Measurements from ENCODE around the gene TGFBR2.
A peak's percentile ranks its signal among the peaks of the same experiment; 100 is the strongest.

Gene TGFBR2

GRCh38 chr3:30606301-30607031 is at the start of gene TGFBR2:
Gene TGFBR2 (plus strand): TSS chr3:30606601. CDS start chr3:30606884, 283 bp downstream.
- Histone ChIP-seq H3K4me2 (ENCODE audit: low read depth, low read length, poor library complexity, severe bottlenecking) (peak within 1 kb of the TSS; percentile 81), H3K4me3 (ENCODE audit: insufficient read depth, low read length, poor library complexity, severe bottlenecking) (peak within 1 kb of the TSS; percentile 90), H3K27ac (ENCODE audit: low read depth, low read length) (peak within 1 kb of the TSS; percentile 85), H3K27me3 (ENCODE audit: low read length) (no peaks in the 10 kb centered on the region), H4K20me1 (ENCODE audit: low read depth, low read length) (peaks cover 21% of the 10 kb centered on the region), H2AFZ (ENCODE audit: low read depth, low read length, severe bottlenecking) (peak within 1 kb of the TSS; percentile 53), H3K9me2 (replicated peaks; ENCODE audit: insufficient read depth, low read length) (no peaks in the 10 kb centered on the region), H3K36me3 (ENCODE audit: low read length) (0 out of 2 replicates have a peak, but pooled peaks cover 5% of the 10 kb centered on the region), H3K79me2 (ENCODE audit: insufficient read depth, low read length) (peaks cover 44% of the 10 kb centered on the region), H3K9me3 (ENCODE audit: insufficient read depth, low read length) (no peaks in the 10 kb centered on the region), H3F3A (ENCODE audit: insufficient read depth) (peaks cover 47% of the 10 kb centered on the region), H3K9ac (ENCODE audit: low read length) (peak within 1 kb of the TSS; percentile 97)
- TF ChIP-seq EZH2phosphoT487 (conservative IDR thresholded peaks at IDR 0.05; ENCODE audit: low read length) (no peak), CTCF (IDR thresholded peaks at IDR 0.05; ENCODE audit: insufficient read depth, low read length, poor library complexity, severe bottlenecking) (no peak)

- Histone ChIP-seq H3K4me3 (ENCODE audit: insufficient read depth, low read length, poor library complexity, severe bottlenecking) (no peak overlapping the region), H3K27me3 (ENCODE audit: low read length) (no peaks in the 10 kb centered on the region), H3K79me2 (ENCODE audit: insufficient read depth, low read length) (no peaks in the 10 kb centered on the region), H4K20me1 (ENCODE audit: low read depth, low read length) (no peaks in the 10 kb centered on the region), H3K9ac (ENCODE audit: low read length) (no peak overlapping the region), H3F3A (ENCODE audit: insufficient read depth) (no peaks in the 10 kb centered on the region), H3K27ac (ENCODE audit: low read depth, low read length) (no peak overlapping the region), H3K36me3 (ENCODE audit: low read length) (no peaks in the 10 kb centered on the region), H3K4me2 (ENCODE audit: low read depth, low read length, poor library complexity, severe bottlenecking) (no peak overlapping the region), H2AFZ (ENCODE audit: low read depth, low read length, severe bottlenecking) (no peak overlapping the region), H3K9me2 (replicated peaks; ENCODE audit: insufficient read depth, low read length) (no peaks in the 10 kb centered on the region), H3K9me3 (ENCODE audit: insufficient read depth, low read length) (no peaks in the 10 kb centered on the region)
- TF ChIP-seq EZH2phosphoT487 (conservative IDR thresholded peaks at IDR 0.05; ENCODE audit: low read length): no peak
- no peak for TF ChIP-seq CTCF (IDR thresholded peaks at IDR 0.05; ENCODE audit: insufficient read depth, low read length, poor library complexity, severe bottlenecking)
Measured at GRCh38 chr3:30557746-30558303, 48.6 kb upstream of the TGFBR2 start.

- H3K36me3 ChIP-seq (ENCODE audit: low read length): no peaks in the 10 kb centered on the region
- H3K9ac ChIP-seq (ENCODE audit: low read length): no peak overlapping the region
- H3K27me3 ChIP-seq (ENCODE audit: low read length): no peaks in the 10 kb centered on the region
- no peak overlapping the region for H3K27ac ChIP-seq (ENCODE audit: low read depth, low read length)
- no peak overlapping the region for H2AFZ ChIP-seq (ENCODE audit: low read depth, low read length, severe bottlenecking)
- H3K4me2 ChIP-seq (ENCODE audit: low read depth, low read length, poor library complexity, severe bottlenecking): no peak overlapping the region
- H4K20me1 ChIP-seq (ENCODE audit: low read depth, low read length): no peaks in the 10 kb centered on the region
- H3K4me3 ChIP-seq (ENCODE audit: insufficient read depth, low read length, poor library complexity, severe bottlenecking): no peak overlapping the region
- H3K79me2 ChIP-seq (ENCODE audit: insufficient read depth, low read length): no peaks in the 10 kb centered on the region
- no peaks in the 10 kb centered on the region for H3K9me2 ChIP-seq (replicated peaks; ENCODE audit: insufficient read depth, low read length)
- TF ChIP-seq CTCF (IDR thresholded peaks at IDR 0.05; ENCODE audit: insufficient read depth, low read length, poor library complexity, severe bottlenecking): no peak
- no peak for TF ChIP-seq EZH2phosphoT487 (conservative IDR thresholded peaks at IDR 0.05; ENCODE audit: low read length)
- no peaks in the 10 kb centered on the region for H3F3A ChIP-seq (ENCODE audit: insufficient read depth)
- no peaks in the 10 kb centered on the region for H3K9me3 ChIP-seq (ENCODE audit: insufficient read depth, low read length)
Measured at GRCh38 chr3:30563956-30564355, 42.4 kb upstream of the TGFBR2 start.

All from SU-DHL-6 (cell line).